B cell (primary cell): ENCODE results near the gene CLCN3. TPM values are rescaled to one million over a fixed set of nuclear protein-coding genes. Genes with fewer than 3 reads are reported as not detected.

Experiments used
- ATAC-seq: fragments of 200-7000 bp; cut with Tn5 transposase; one replicate; pipeline ENCODE4 v1.10.0; 2021; ENCODE audit warnings: low read depth, mild to moderate bottlenecking, moderate number of reproducible peaks, moderate library complexity
- CTCF ChIA-PET: fragments of 350-600 bp; sonication (Branson Sonifier 250); formaldehyde crosslinking; loops from one replicate; lab custom pipeline; 2021; ENCODE audit warnings: antibody characterized with exemption, inconsistent platforms; lab: Charles Lee
- POLR2A ChIA-PET: fragments of 350-600 bp; sonication (Branson Sonifier 250); formaldehyde crosslinking; loops from one replicate; lab custom pipeline; 2021; ENCODE audit warnings: antibody characterized with exemption; lab: Charles Lee
- DNase-seq: peaks from one replicate; pipeline ENCODE4 v3.0.0; 2013
- H2AFZ ChIP-seq: 2 replicates; pipeline ENCODE4 v1.6.1; 2012; ENCODE audit warnings: mild to moderate bottlenecking, low read depth, low read length; ENCODE audit not compliant: insufficient read depth, poor library complexity, severe bottlenecking
- H3K27ac ChIP-seq, 2 donors: 1 replicate in 1 of 2; 2 replicates in 1 of 2; pipeline ENCODE4 v1.5.1; 2012 to 2013; ENCODE audit warnings: low read length in 2 of 2, mild to moderate bottlenecking in 2 of 2, moderate library complexity in 1 of 2
- H3K27me3 ChIP-seq, 4 experiments: fragments of 200-600 bp in 1 of 4; sonication (generic) in 1 of 4; replicated peaks in 1 of 4; 1 replicate in 2 of 4; 2 replicates in 2 of 4; pipeline versions ENCODE4 v1.6.1 to v1.7.0; 2013 to 2016; ENCODE audit warnings: low read length in 3 of 4, mild to moderate bottlenecking in 2 of 4, mixed read lengths in 1 of 4, moderate library complexity in 1 of 4; ENCODE audit not compliant: insufficient read depth in 4 of 4, control insufficient read depth in 3 of 4; ENCODE audit errors: control extremely low read depth in 1 of 4
- H3K36me3 ChIP-seq, 2 experiments: replicated peaks in 1 of 2; 1 replicate in 1 of 2; 2 replicates in 1 of 2; pipeline versions ENCODE4 v1.6.1 to v1.7.1; 2013; ENCODE audit warnings: low read length in 1 of 2; ENCODE audit not compliant: insufficient read depth in 2 of 2, control insufficient read depth in 1 of 2; ENCODE audit errors: control extremely low read depth in 1 of 2, extremely low read depth in 1 of 2
- H3K4me1 ChIP-seq, 2 donors: fragments of 200-600 bp in 1 of 2; sonication (generic) in 1 of 2; 1 replicate in 1 of 2; 2 replicates in 1 of 2; pipeline versions ENCODE4 v1.5.1 to v1.6.1; 2013 to 2017; ENCODE audit warnings: low read length in 2 of 2; ENCODE audit not compliant: control insufficient read depth in 2 of 2, insufficient read depth in 2 of 2
- H3K4me2 ChIP-seq: replicated peaks from 2 replicates; pipeline ENCODE3; 2012; ENCODE audit warnings: mild to moderate bottlenecking, low read depth, low read length; ENCODE audit not compliant: poor library complexity, severe bottlenecking
- H3K4me3 ChIP-seq, 5 experiments: fragments of 200-600 bp in 1 of 5; sonication (generic) in 1 of 5; 1 replicate in 3 of 5; 2 replicates in 2 of 5; pipeline versions ENCODE4 v1.5.1 to v1.7.0; 2011 to 2016; ENCODE audit warnings: low read length in 4 of 5, mild to moderate bottlenecking in 4 of 5, low read depth in 2 of 5, control low read depth in 1 of 5, moderate library complexity in 1 of 5; ENCODE audit not compliant: insufficient read depth in 1 of 5; ENCODE audit errors: control extremely low read depth in 1 of 5, extremely low read depth in 1 of 5
- H3K79me2 ChIP-seq: fragments of 200-600 bp; sonication (generic); one replicate; pipeline ENCODE4 v1.6.0; 2016; ENCODE audit warnings: low read length; ENCODE audit not compliant: control insufficient read depth, insufficient read depth
- H3K9ac ChIP-seq: fragments of 200-600 bp; sonication (generic); 2 replicates; pipeline ENCODE4 v1.6.1; 2017; ENCODE audit warnings: mild to moderate bottlenecking, low read length, moderate library complexity
- H3K9me3 ChIP-seq, 3 donors: one replicate each; pipeline versions ENCODE4 v1.6.1 to v1.7.1; 2013; ENCODE audit warnings: low read length in 2 of 3; ENCODE audit not compliant: control insufficient read depth in 2 of 3, insufficient read depth in 1 of 3; ENCODE audit errors: control extremely low read depth in 1 of 3
- H4K20me1 ChIP-seq: 2 replicates; pipeline ENCODE4 v1.6.0; 2012; ENCODE audit warnings: mild to moderate bottlenecking, low read length; ENCODE audit not compliant: insufficient read depth, control insufficient read depth, poor library complexity, severe bottlenecking
- H3K27ac Mint-ChIP-seq: one replicate; pipeline ENCODE4 v1.8.0; 2021; ENCODE audit warnings: mixed read lengths
- H3K27me3 Mint-ChIP-seq: one replicate; pipeline ENCODE4 v1.8.0; 2021; ENCODE audit warnings: mixed read lengths
- H3K4me1 Mint-ChIP-seq: one replicate; pipeline ENCODE4 v1.8.0; 2021; ENCODE audit warnings: mixed read lengths
- H3K4me3 Mint-ChIP-seq: one replicate; pipeline ENCODE4 v1.8.0; 2021; ENCODE audit warnings: mixed read lengths
- H3K9me3 Mint-ChIP-seq: one replicate; pipeline ENCODE4 v1.8.0; 2022; ENCODE audit warnings: mixed read lengths; ENCODE audit not compliant: insufficient read depth
- CTCF ChIP-seq: fragments of 200-600 bp; IDR thresholded peaks from one replicate; pipeline ENCODE4 v1.8.0; 2022; ENCODE audit warnings: antibody characterized with exemption, mild to moderate bottlenecking
- EZH2 ChIP-seq: IDR thresholded peaks from 2 replicates; pipeline ENCODE4 v1.6.1; 2012; ENCODE audit warnings: borderline replicate concordance, low read depth, mild to moderate bottlenecking, moderate library complexity, low read length; ENCODE audit not compliant: insufficient read depth, poor library complexity, severe bottlenecking
- WGBS: methylation state at CpG from one replicate; pipeline ENCODE4 v1.1.5; 2013; ENCODE audit warnings: missing lambda C conversion rate; ENCODE audit not compliant: insufficient coverage; 5-methylcytosine and 5-hydroxymethylcytosine counted together
- intact Hi-C: fragments of 100-400 bp; cut with micrococcal nuclease; formaldehyde crosslinking; loops from one replicate; pipeline ENCODE4 v1.10.0; 2022
- polyA plus RNA-seq: library from polyadenylated mRNA; depleted of rRNA; stranded (reverse); fragments of >200 nt; gene quantifications from 2 replicates; pipeline ENCODE4 v1.2.3, GENCODE V29; 2012
- total RNA-seq, 2 donors: library from RNA; stranded (reverse); fragments of 120-200 nt in 1 of 2; gene quantifications; 1 replicate in 1 of 2; 2 replicates in 1 of 2; pipeline versions ENCODE4 v1.2.3 to v1.2.4, GENCODE V29; 2013 to 2022

The CLCN3 gene
- total and polyA plus RNA-seq, 2 donors (not counting 1 experiment from before 2014, with no cell fraction given), result 5.0 to 32.7 TPM

- no peaks in the 10 kb centered on the region for H3K9me3 ChIP-seq
- H3K4me3 ChIP-seq, result no peak overlapping the region
- H3K4me1 Mint-ChIP-seq, result peaks cover 23% of the 10 kb centered on the region
- H3K4me3 Mint-ChIP-seq, result no peak overlapping the region
- H3K27ac ChIP-seq, result no peak overlapping the region
- 80% methylated on average over 1 of the region's 3 CpGs for WGBS
- no peak overlapping the region for H3K27ac Mint-ChIP-seq
- no peak overlapping the region for H2AFZ ChIP-seq
- no peak overlapping the region for H3K4me2 ChIP-seq
- H3K27me3 ChIP-seq, result no peaks in the 10 kb centered on the region
- ATAC-seq, result no peak
- H3K9ac ChIP-seq, result no peak overlapping the region
- intact Hi-C loops, result no loop called here
- ChIA-PET POLR2A (no interaction called here), CTCF (interaction anchor here (4.9 kb wide), 1 partner anchor 50 kb away, joined by 35 read pairs; the partner anchor contains the start of gene NEK1)
- no peaks in the 10 kb centered on the region for H3K9me3 Mint-ChIP-seq
- TF ChIP-seq EZH2 (no peak), CTCF (no peak)
- H4K20me1 ChIP-seq, result no peaks in the 10 kb centered on the region
- peaks cover 2 to 6% of the 10 kb centered on the region in 2 donors for H3K4me1 ChIP-seq
- peaks cover 0 to 3% of the 10 kb centered on the region in 2 experiments for H3K36me3 ChIP-seq
- H3K27me3 Mint-ChIP-seq, result no peaks in the 10 kb centered on the region
- peaks cover 41% of the 10 kb centered on the region for H3K79me2 ChIP-seq
- no peak for DNase-seq
Measured at GRCh38 chr4:169662206-169662605, 41.8 kb downstream of the CLCN3 start.

- ATAC-seq, result no peak
- Histone ChIP-seq H3K4me1 (peaks cover 2 to 6% of the 10 kb centered on the region in 2 donors), H3K9me3 (no peaks in the 10 kb centered on the region), H3K4me3 (no peak overlapping the region), H3K27me3 (no peaks in the 10 kb centered on the region), H4K20me1 (no peaks in the 10 kb centered on the region), H3K9ac (no peak overlapping the region), H3K36me3 (peaks cover 0 to 3% of the 10 kb centered on the region in 2 experiments), H3K79me2 (peaks cover 53% of the 10 kb centered on the region), H3K27ac (no peak overlapping the region), H2AFZ (no peak overlapping the region), H3K4me2 (no peak overlapping the region)
- H3K27me3 Mint-ChIP-seq, result no peaks in the 10 kb centered on the region
- no peak for DNase-seq
- no peak overlapping the region for H3K4me3 Mint-ChIP-seq
- no peak for TF ChIP-seq EZH2
- TF ChIP-seq CTCF, result no peak
- peaks cover 23% of the 10 kb centered on the region for H3K4me1 Mint-ChIP-seq
- H3K9me3 Mint-ChIP-seq, result no peaks in the 10 kb centered on the region
- no peak overlapping the region for H3K27ac Mint-ChIP-seq
- ChIA-PET CTCF (no interaction called here), POLR2A (no interaction called here)
- intact Hi-C loops, result no loop called here
- WGBS, result no CpG with 5 or more reads among the region's 2 CpGs
Measured at GRCh38 chr4:169663402-169663801, 43.0 kb downstream of the CLCN3 start.
